Neutrophil (primary cell): Measurements from ENCODE around the gene ANKRD6.

Source experiments
- H3K27ac ChIP-seq: fragments of 200-600 bp; sonication (generic); 2 replicates; pipeline ENCODE4 v1.5.1; 2016; ENCODE audit warnings: mild to moderate bottlenecking, moderate library complexity
- H3K27me3 ChIP-seq: fragments of 200-600 bp; sonication (generic); 2 replicates; pipeline ENCODE4 v1.6.0; 2016; ENCODE audit warnings: mild to moderate bottlenecking
- H3K36me3 ChIP-seq: fragments of 200-600 bp; sonication (generic); 2 replicates; pipeline ENCODE4 v1.5.1; 2017
- H3K4me1 ChIP-seq, 2 experiments: fragments of 200-600 bp in 1 of 2; sonication (generic) in 1 of 2; 1 replicate in 1 of 2; 2 replicates in 1 of 2; pipeline versions ENCODE4 v1.5.1 to v1.6.1; 2013 to 2016; ENCODE audit warnings: low read depth in 1 of 2, low read length in 1 of 2, mild to moderate bottlenecking in 1 of 2, moderate library complexity in 1 of 2; ENCODE audit not compliant: control insufficient read depth in 1 of 2, insufficient read depth in 1 of 2
- H3K4me3 ChIP-seq, 2 experiments: fragments of 200-600 bp in 1 of 2; sonication (generic) in 1 of 2; 1 replicate in 1 of 2; 2 replicates in 1 of 2; pipeline ENCODE4 v1.5.1; 2013 to 2016; ENCODE audit warnings: low read depth in 1 of 2, low read length in 1 of 2, mild to moderate bottlenecking in 1 of 2, moderate library complexity in 1 of 2
- H3K9me3 ChIP-seq: fragments of 200-600 bp; sonication (generic); 2 replicates; pipeline ENCODE4 v1.5.1; 2016
- TF ChIP-seq, protein P1 (sequence below): fragments of 200-600 bp; sonication (generic); IDR thresholded peaks from 2 replicates; pipeline ENCODE4 v1.5.1; 2016; ENCODE audit warnings: antibody characterized with exemption

ANKRD6 gene

DNA sequence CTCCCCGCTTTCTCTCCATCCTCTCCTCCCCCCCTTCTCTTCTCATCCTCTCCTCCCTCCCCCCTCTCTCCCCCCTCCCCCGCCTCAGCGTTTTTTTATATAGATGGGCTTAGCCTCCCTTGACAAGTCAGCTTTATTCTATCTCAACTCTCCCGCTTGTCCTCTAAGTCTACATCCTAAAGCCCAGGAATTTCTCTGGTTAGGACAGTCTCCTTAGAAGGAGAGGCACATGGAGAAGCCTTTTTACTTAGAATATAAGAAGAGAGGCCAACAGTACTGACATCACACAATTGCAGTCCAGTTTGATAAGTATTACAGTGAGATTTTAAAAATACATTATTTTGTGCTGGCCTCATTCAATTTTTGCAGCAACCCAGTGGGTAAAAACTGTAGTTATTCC lies 122.1 kb downstream of the ANKRD6 start:
- Histone ChIP-seq H3K4me3 (no peak overlapping the region), H3K9me3 (no peaks in the 10 kb centered on the region), H3K36me3 (no peaks in the 10 kb centered on the region), H3K27ac (no peak overlapping the region), H3K4me1 (no peaks in the 10 kb centered on the region), H3K27me3 (no peaks in the 10 kb centered on the region)
- TF ChIP-seq, protein P1, sequence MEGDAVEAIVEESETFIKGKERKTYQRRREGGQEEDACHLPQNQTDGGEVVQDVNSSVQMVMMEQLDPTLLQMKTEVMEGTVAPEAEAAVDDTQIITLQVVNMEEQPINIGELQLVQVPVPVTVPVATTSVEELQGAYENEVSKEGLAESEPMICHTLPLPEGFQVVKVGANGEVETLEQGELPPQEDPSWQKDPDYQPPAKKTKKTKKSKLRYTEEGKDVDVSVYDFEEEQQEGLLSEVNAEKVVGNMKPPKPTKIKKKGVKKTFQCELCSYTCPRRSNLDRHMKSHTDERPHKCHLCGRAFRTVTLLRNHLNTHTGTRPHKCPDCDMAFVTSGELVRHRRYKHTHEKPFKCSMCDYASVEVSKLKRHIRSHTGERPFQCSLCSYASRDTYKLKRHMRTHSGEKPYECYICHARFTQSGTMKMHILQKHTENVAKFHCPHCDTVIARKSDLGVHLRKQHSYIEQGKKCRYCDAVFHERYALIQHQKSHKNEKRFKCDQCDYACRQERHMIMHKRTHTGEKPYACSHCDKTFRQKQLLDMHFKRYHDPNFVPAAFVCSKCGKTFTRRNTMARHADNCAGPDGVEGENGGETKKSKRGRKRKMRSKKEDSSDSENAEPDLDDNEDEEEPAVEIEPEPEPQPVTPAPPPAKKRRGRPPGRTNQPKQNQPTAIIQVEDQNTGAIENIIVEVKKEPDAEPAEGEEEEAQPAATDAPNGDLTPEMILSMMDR, result no peak

DNA sequence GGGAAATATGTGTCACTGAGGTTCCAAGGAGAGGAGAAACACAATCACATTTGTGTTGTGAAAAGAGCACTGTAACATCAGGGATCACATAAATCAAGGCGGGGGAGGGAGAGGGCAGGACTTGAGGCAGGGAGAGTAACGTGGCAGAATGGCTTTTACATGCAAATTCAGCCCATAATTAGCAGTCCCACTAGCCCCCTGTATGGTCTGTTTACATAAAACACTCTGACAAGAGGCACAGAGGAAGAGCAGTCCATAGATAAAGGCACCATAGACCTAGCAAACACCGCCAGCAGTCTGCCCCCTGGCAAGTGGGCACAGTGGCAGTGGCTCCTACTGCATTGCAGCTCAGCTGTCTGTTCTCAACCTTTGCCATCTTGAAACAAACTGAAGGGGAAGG lies 122.9 kb downstream of the ANKRD6 start:
- no peaks in the 10 kb centered on the region for H3K9me3 ChIP-seq
- no peaks in the 10 kb centered on the region for H3K4me1 ChIP-seq
- H3K36me3 ChIP-seq, result no peaks in the 10 kb centered on the region
- no peak overlapping the region for H3K27ac ChIP-seq
- TF ChIP-seq, protein P1, result no peak
- H3K27me3 ChIP-seq, result no peaks in the 10 kb centered on the region
- H3K4me3 ChIP-seq, result no peak overlapping the region

DNA sequence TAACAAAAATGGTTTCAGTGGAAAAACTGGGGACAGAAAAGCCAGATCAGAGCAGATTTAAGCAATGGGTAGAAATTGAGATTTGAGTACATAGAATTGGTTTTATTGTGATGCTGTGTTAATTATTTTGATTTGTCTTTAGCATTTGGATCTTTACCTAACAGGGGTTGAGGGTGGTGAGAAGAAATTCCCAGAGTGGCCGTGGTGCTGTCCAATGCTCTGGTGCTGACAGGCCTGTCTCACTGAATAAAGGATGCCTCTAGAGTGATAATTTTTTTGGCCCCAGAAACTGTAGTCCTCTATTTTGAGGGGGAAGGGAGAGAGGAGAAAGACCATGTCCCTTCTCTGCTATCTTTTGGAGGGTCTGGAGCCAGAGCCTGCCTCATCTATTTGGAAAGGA lies 126.5 kb downstream of the ANKRD6 start:
- TF ChIP-seq, protein P1, result no peak
- Histone ChIP-seq H3K27ac (no peak overlapping the region), H3K36me3 (no peaks in the 10 kb centered on the region), H3K27me3 (no peaks in the 10 kb centered on the region), H3K9me3 (no peaks in the 10 kb centered on the region), H3K4me1 (no peaks in the 10 kb centered on the region), H3K4me3 (no peak overlapping the region)

DNA sequence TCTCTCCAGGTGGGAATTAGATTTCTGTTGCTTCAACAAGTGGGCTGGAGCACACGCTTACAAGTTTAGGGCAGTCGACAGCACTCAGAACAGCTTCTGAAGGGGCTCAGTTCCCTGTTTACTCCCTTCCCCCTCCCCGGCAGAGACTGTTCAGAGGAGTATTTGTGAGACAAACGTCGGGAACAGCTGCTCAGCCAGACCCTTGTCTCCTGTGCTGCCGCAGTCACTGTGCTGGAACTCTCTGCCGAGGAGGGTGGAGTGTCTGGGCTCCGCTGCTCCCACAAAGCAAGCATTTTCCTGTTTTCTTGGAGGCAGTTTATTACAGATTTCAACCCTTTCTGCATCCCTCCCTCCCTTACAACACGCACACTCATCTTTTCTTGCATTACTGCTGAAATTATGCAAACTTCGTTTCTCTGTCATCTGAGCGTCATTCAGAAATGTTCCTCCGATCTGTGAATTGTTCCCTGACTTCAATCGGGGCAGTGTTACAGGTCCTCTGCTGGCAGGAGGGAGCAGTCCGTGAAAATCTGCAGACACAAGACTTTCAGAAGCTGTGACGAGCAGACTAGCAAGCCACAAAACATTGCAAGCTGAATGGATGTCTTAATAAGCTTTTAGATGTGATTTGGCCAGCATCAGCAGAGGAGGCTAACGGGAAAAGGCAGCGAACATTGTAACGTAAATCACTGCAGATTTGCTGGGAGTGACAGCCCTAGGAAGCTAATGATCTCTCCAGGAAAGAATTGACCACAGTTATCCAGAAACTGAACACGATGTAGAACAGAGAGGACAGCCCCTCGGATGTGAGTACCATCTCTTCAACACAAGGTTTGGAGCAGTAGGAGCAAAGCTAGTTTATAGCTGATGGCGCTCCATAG lies 129.4 kb downstream of the ANKRD6 start:
- Histone ChIP-seq H3K9me3 (no peaks in the 10 kb centered on the region), H3K4me1 (no peaks in the 10 kb centered on the region), H3K27me3 (no peaks in the 10 kb centered on the region), H3K27ac (no peak overlapping the region), H3K36me3 (no peaks in the 10 kb centered on the region), H3K4me3 (no peak overlapping the region)
- TF ChIP-seq, protein P1, result no peak

DNA sequence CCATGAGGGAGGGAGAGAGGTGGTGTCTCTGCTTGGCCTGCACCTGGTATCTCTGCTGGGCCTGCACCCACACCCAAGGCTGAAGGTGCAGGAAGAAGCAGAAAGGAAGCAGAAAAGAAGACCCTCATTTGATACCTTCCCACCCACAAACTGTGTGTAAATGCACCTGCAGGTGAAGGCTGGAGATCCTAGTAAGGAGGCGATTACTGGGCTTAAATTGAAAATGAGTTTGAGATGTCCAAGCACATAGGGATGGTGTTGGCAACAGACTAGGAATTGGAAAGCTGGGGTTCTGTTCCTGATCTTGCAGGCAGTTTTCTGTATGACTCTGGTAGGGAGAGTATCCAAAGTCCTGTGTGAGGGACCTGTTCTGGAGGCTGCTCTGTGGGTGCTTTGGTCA lies 130.9 kb downstream of the ANKRD6 start:
- H3K9me3 ChIP-seq, result no peaks in the 10 kb centered on the region
- H3K4me3 ChIP-seq, result no peak overlapping the region
- TF ChIP-seq, protein P1, result no peak
- H3K4me1 ChIP-seq, result no peaks in the 10 kb centered on the region
- no peaks in the 10 kb centered on the region for H3K27me3 ChIP-seq
- H3K36me3 ChIP-seq, result no peaks in the 10 kb centered on the region
- no peak overlapping the region for H3K27ac ChIP-seq
